GM12878 (cell line): ENCODE results near the gene RASA1. TPM values are rescaled to one million over a fixed set of nuclear protein-coding genes. Genes with fewer than 3 reads are reported as not detected.

Source experiments
- ATAC-seq: fragments of 200-7000 bp; cut with Tn5 transposase; 3 replicates; pipeline ENCODE4 v1.9.1; 2020; ENCODE audit warnings: mild to moderate bottlenecking, moderate library complexity
- BruUV-seq: library from RNA; stranded (reverse); fragments of 400-500 nt; replicated peaks from 2 replicates; lab custom pipeline; 2021; lab: Mats Ljungman, UMichigan
- CTCF ChIA-PET: fragments of 300-600 bp; sonication (Branson Sonifier 250); formaldehyde crosslinking; extraction: SDS; loops from one replicate; lab custom pipeline; 2021; ENCODE audit warnings: inconsistent platforms; lab: Yijun Ruan, JAX
- POLR2A ChIA-PET: fragments of 350-600 bp; formaldehyde crosslinking; extraction: SDS; loops from one replicate; lab custom pipeline; 2021; ENCODE audit warnings: inconsistent platforms; lab: Charles Lee
- RAD21 ChIA-PET: fragments of 300-600 bp; sonication (Branson Sonifier 250); formaldehyde crosslinking; loops from one replicate; lab custom pipeline; 2023; ENCODE audit warnings: antibody characterized with exemption; ENCODE audit not compliant: unreplicated experiment; lab: Charles Lee
- SMC1A ChIA-PET: fragments of 300-600 bp; sonication (Branson Sonifier 250); formaldehyde crosslinking; loops from one replicate; lab custom pipeline; 2023; ENCODE audit not compliant: unreplicated experiment, uncharacterized antibody; lab: Charles Lee
- DNase-seq: peaks from one replicate; pipeline ENCODE4 v3.0.0-alpha.2; 2011; ENCODE audit warnings: low read depth, low spot score
- FAIRE-seq: peaks from 3 replicates; lab custom pipeline; 2011; peaks lifted over from hg19 to GRCh38; lab: Jason Lieb, UNC
- H2AFZ ChIP-seq: 2 replicates; pipeline ENCODE4 v1.6.0; 2011; ENCODE audit warnings: low read depth, low read length, control low read depth; ENCODE audit not compliant: control insufficient read depth
- H3K27ac ChIP-seq: 2 replicates; pipeline ENCODE4 v1.5.1; 2011; ENCODE audit warnings: control low read depth; ENCODE audit not compliant: control insufficient read depth, insufficient read depth
- H3K27me3 ChIP-seq, 2 experiments: replicated peaks in 1 of 2; 2 replicates each; pipeline versions ENCODE4 v1.6.0 to v1.6.1; 2011; ENCODE audit warnings: low read length in 1 of 2; ENCODE audit not compliant: control insufficient read depth in 2 of 2, insufficient read depth in 2 of 2
- H3K36me3 ChIP-seq, 2 experiments: 2 replicates each; pipeline ENCODE4 v1.5.1; 2011; ENCODE audit warnings: low read length in 1 of 2; ENCODE audit not compliant: control insufficient read depth in 2 of 2, insufficient read depth in 2 of 2
- H3K4me1 ChIP-seq: 2 replicates; pipeline ENCODE4 v1.6.1; 2011; ENCODE audit warnings: mild to moderate bottlenecking, low read length, moderate library complexity, mixed read lengths; ENCODE audit not compliant: control insufficient read depth, insufficient read depth
- H3K4me2 ChIP-seq: 2 replicates; pipeline ENCODE4 v1.6.0; 2011; ENCODE audit warnings: control low read depth; ENCODE audit not compliant: control insufficient read depth, insufficient read depth
- H3K4me3 ChIP-seq: fragments of 200-600 bp; sonication (generic); 2 replicates; pipeline ENCODE4 v1.5.1; 2016
- H3K79me2 ChIP-seq: 2 replicates; pipeline ENCODE4 v1.6.0; 2011; ENCODE audit warnings: low read length; ENCODE audit not compliant: control insufficient read depth, insufficient read depth
- H3K9ac ChIP-seq: 2 replicates; pipeline ENCODE4 v1.8.0; 2011; ENCODE audit warnings: low read length, control low read depth, mixed read lengths; ENCODE audit not compliant: control insufficient read depth, insufficient read depth
- H3K9me3 ChIP-seq: replicated peaks from 3 replicates; pipeline ENCODE4 v1.5.1; 2011; ENCODE audit warnings: mild to moderate bottlenecking, low read length; ENCODE audit not compliant: control insufficient read depth, insufficient read depth
- H4K20me1 ChIP-seq: 2 replicates; pipeline ENCODE4 v1.6.0; 2011; ENCODE audit not compliant: control insufficient read depth, insufficient read depth
- CEBPZ ChIP-seq: fragments of 150-350 bp; IDR thresholded peaks from 2 replicates; pipeline ENCODE4 v1.6.1; 2016; ENCODE audit warnings: low read depth, low read length
- CREM ChIP-seq: IDR thresholded peaks from 2 replicates; pipeline ENCODE4 v1.6.1; 2014; ENCODE audit warnings: antibody characterized with exemption, low read depth
- CUX1 ChIP-seq: IDR thresholded peaks from 2 replicates; pipeline ENCODE4 v1.6.1; 2012; ENCODE audit warnings: improper control_type of control experiment, low read depth, low read length; ENCODE audit not compliant: insufficient replicate concordance
- HDGF ChIP-seq: fragments of 450-650 bp; IDR thresholded peaks from 2 replicates; pipeline ENCODE4 v1.6.1; 2016; ENCODE audit warnings: antibody characterized with exemption
- IKZF2 ChIP-seq, 2 experiments: fragments of 450-650 bp; IDR thresholded peaks; 2 replicates each; pipeline ENCODE4 v1.6.1; 2017; ENCODE audit warnings: mild to moderate bottlenecking in 2 of 2, moderate library complexity in 2 of 2
- MYB ChIP-seq: fragments of 150-350 bp; IDR thresholded peaks from 2 replicates; pipeline ENCODE4 v1.6.1; 2014; ENCODE audit warnings: mild to moderate bottlenecking, low read depth, low read length, borderline replicate concordance
- SIN3A ChIP-seq: IDR thresholded peaks from 2 replicates; pipeline ENCODE4 v1.6.1; 2012; ENCODE audit warnings: low read depth, low read length, improper control_type of control experiment
- SREBF1 ChIP-seq: IDR thresholded peaks from 2 replicates; pipeline ENCODE4 v1.6.1; 2012; ENCODE audit warnings: mild to moderate bottlenecking, low read length
- TAF1 ChIP-seq: IDR thresholded peaks from 2 replicates; pipeline ENCODE4 v1.6.1; 2011; ENCODE audit warnings: mild to moderate bottlenecking, low read depth, low read length, borderline replicate concordance
- USF1 ChIP-seq: IDR thresholded peaks from 2 replicates; pipeline ENCODE4 v1.6.1; 2011; ENCODE audit warnings: borderline replicate concordance, low read depth, mild to moderate bottlenecking, moderate library complexity, mixed read lengths, low read length; ENCODE audit not compliant: insufficient read depth; ENCODE audit errors: extremely low read length
- WGBS: methylation state at CpG from one replicate; pipeline ENCODE4 v1.1.6; 2016; ENCODE audit warnings: low lambda C conversion rate; ENCODE audit not compliant: insufficient replicate concordance, insufficient coverage; ENCODE audit errors: missing lambda C conversion rate; 5-methylcytosine and 5-hydroxymethylcytosine counted together
- in situ Hi-C: fragments of 300-500 bp; cut with MboI; formaldehyde crosslinking; loops from 9 replicates; pipeline ENCODE4 v1.14.3; 2018; ENCODE audit warnings: mixed read lengths
- intact Hi-C: fragments of 100-400 bp; cut with micrococcal nuclease; formaldehyde crosslinking; loops from one replicate; pipeline ENCODE4 v1.14.2; 2022; ENCODE audit not compliant: unreplicated experiment
- polyA plus RNA-seq, 11 experiments: library from polyadenylated mRNA; depleted of rRNA in 4 of 11; unstranded in 6 of 11; stranded (reverse) in 5 of 11; fragments of >200 nt; fragmentation: Nextera tagmentation in 4 of 11; fragmentation: Illumina TruSeq in 1 of 11; extraction: Ambion mirVana in 4 of 11; extraction: Trizol in 1 of 11; gene quantifications; 1 replicate in 1 of 11; 2 replicates in 10 of 11; pipeline versions ENCODE4 v1.2.1 to v1.2.3, GENCODE V29; 2011 to 2016; ENCODE audit warnings: inconsistent platforms in 2 of 11, missing spikeins in 2 of 11, low read depth in 1 of 11
- total RNA-seq, 4 experiments: library from RNA; depleted of rRNA in 3 of 4; stranded (reverse); fragments of >200 nt in 3 of 4; fragmentation: Illumina TruSeq in 1 of 4; extraction: Trizol in 1 of 4; gene quantifications; 2 replicates each; pipeline versions ENCODE4 v1.2.1 to v1.2.3, GENCODE V29; 2013 to 2021

Gene RASA1
- total and polyA plus RNA-seq, 10 of the 15 experiments (the other 5 are each of a cell fraction or from before 2014, with no cell fraction given) = 7.8 to 72.3 (median 21.8) TPM

GRCh38 chr5:87430863-87431457 lies 163.3 kb downstream of the RASA1 start (continued):
- TF ChIP-seq CEBPZ (no peak), USF1 (no peak), HDGF (no peak), TAF1 (no peak), SIN3A (no peak)

- no TSS peak for BruUV-seq
- no peaks in the 10 kb centered on the region for H3K36me3 ChIP-seq
- DNase-seq (no peak), FAIRE-seq (no peak), ATAC-seq (no peak)
- H3K4me2 ChIP-seq = no peak overlapping the region
- H3K27me3 ChIP-seq = no peaks in the 10 kb centered on the region
- H3K4me3 ChIP-seq = no peak overlapping the region
- POLR2A ChIA-PET = no interaction called here
- no peaks in the 10 kb centered on the region for H3K9me3 ChIP-seq
- in situ Hi-C loops = no loop called here
- intact Hi-C loops = no loop called here
- H3K4me1 ChIP-seq = no peaks in the 10 kb centered on the region
- SMC1A ChIA-PET = no interaction called here
- no peaks in the 10 kb centered on the region for H3K79me2 ChIP-seq
- no peak overlapping the region for H2AFZ ChIP-seq
- H4K20me1 ChIP-seq = no peaks in the 10 kb centered on the region
- CTCF ChIA-PET = interaction anchor here (0.7 kb wide), 1 partner anchor 8 kb away, joined by 3 read pairs; no protein-coding TSS in a partner anchor
- H3K9ac ChIP-seq = no peak overlapping the region
- no peak overlapping the region for H3K27ac ChIP-seq
- WGBS = 2% methylated on average over 2 of the region's 2 CpGs
- RAD21 ChIA-PET = no interaction called here
- no peak for TF ChIP-seq IKZF2 (IDR thresholded peaks at IDR 0.05)
- no peak for TF ChIP-seq SREBF1
- TF ChIP-seq MYB = no peak
- no peak for TF ChIP-seq CUX1
- no peak for TF ChIP-seq CREM
These were observed 164.8 kb downstream of the RASA1 start for GRCh38 chr5:87432460-87432859.
